ENCODE results near the gene MAG.

- TF ChIP-seq ZNF274 (IDR thresholded peaks at IDR 0.05; ENCODE audit: low read depth, low read length) (no peak), YY1 (IDR thresholded peaks at IDR 0.05; ENCODE audit: insufficient read depth, insufficient read length) (no peak), SUZ12 (IDR thresholded peaks at IDR 0.05; ENCODE audit: extremely low read depth, insufficient read depth, insufficient read length) (no peak)
Observed at GRCh38 chr19:35329323-35329722, 37.4 kb downstream of the MAG start.

All from NT2/D1 (cell line).